ENCODE data around the gene MRPL38. TPM values are rescaled to one million over a fixed set of nuclear protein-coding genes. Genes with fewer than 3 reads are reported as not detected.

MRPL38 gene
- total RNA-seq, 6 experiments from 2014 or later: 46.1 to 79.8 (median 57.3) TPM

DNA sequence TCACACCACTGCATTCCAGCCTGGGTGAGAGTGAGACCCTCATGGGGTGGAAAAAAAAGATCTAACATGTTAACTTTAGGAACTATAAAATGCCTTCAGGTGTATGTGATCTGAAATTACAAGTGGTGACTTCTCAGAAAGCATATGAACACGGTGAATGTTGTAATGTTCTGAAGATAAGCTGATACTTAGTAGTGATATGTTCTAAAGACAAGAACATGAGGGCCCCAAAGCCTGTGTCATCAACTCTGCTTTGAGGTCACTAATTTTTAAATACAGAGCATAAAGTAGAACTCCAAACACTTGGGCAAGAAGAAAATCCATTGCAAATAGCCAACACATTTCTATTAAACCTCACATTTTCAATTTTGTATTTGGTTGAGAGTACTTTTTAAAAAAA is 38.8 kb upstream of the MRPL38 start:
- ATAC-seq (no peak), DNase-seq (no peak)
- H3K27ac ChIP-seq: no peak overlapping the region
- WGBS (ENCODE audit: insufficient coverage, low coverage, low lambda C conversion rate, missing lambda C conversion rate): 38% methylated on average over 1 of the region's 1 CpG
- peaks cover 0 to 6% (median 3%) of the 10 kb centered on the region in 4 donors for H3K4me1 ChIP-seq
- peaks cover 6 to 37% (median 25%) of the 10 kb centered on the region in 4 donors for H3K36me3 ChIP-seq
- no peak overlapping the region for H3K4me3 ChIP-seq
- no peaks in the 10 kb centered on the region for H3K27me3 ChIP-seq
- intact Hi-C loops (cut with DNase I): no loop called here
- H3K9me3 ChIP-seq: no peaks in the 10 kb centered on the region
- no peak for TF ChIP-seq POLR2A (IDR thresholded peaks at IDR 0.05)
- TF ChIP-seq, protein P1, sequence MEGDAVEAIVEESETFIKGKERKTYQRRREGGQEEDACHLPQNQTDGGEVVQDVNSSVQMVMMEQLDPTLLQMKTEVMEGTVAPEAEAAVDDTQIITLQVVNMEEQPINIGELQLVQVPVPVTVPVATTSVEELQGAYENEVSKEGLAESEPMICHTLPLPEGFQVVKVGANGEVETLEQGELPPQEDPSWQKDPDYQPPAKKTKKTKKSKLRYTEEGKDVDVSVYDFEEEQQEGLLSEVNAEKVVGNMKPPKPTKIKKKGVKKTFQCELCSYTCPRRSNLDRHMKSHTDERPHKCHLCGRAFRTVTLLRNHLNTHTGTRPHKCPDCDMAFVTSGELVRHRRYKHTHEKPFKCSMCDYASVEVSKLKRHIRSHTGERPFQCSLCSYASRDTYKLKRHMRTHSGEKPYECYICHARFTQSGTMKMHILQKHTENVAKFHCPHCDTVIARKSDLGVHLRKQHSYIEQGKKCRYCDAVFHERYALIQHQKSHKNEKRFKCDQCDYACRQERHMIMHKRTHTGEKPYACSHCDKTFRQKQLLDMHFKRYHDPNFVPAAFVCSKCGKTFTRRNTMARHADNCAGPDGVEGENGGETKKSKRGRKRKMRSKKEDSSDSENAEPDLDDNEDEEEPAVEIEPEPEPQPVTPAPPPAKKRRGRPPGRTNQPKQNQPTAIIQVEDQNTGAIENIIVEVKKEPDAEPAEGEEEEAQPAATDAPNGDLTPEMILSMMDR (IDR thresholded peaks at IDR 0.05): no peak

DNA sequence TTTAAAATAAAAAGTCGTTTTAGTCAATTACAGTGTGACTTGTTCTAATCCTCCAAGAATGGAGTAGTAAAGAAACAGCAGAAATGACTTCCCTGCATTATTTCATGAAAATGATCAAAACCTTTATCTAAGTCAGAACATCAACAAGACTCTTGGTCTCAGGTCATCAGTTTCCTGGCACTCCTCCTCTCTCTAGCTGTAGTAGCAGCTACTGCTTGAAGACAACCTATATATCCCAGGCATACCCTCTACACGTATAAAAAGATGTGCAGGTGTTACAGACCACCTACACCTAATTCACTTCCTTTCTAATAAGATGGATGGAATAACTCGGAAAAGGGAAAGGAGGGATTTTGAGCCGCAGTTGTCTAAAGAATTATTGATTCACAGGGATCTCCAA is 37.8 kb upstream of the MRPL38 start:
- 93% methylated on average over 4 of the region's 4 CpGs for WGBS (ENCODE audit: insufficient coverage, low coverage, low lambda C conversion rate, missing lambda C conversion rate)

DNA sequence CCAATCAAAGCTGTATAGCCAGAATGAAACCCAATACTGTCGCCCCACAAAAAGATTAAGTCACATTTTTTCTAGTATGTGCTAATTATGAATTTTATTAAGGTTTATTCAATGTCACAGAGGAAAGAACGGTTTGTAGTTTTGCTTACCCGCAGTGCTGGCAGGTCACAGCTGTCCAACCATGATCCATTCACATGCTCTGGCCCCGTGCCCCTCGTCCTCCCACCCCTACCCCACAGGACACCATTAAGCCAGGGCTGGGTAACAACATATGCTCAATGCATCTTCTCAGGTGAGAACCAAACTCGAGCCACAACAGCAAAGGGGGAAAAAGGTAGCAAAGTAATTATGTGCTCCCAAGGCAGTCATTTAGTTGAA is 36.7 kb upstream of the MRPL38 start:
- 22% methylated on average over 6 of the region's 6 CpGs for WGBS (ENCODE audit: insufficient coverage, low coverage, low lambda C conversion rate, missing lambda C conversion rate)
- H3K27me3 ChIP-seq: no peaks in the 10 kb centered on the region
- H3K9me3 ChIP-seq: no peaks in the 10 kb centered on the region
- peaks cover 0 to 6% (median 3%) of the 10 kb centered on the region in 4 donors for H3K4me1 ChIP-seq
- intact Hi-C loops (cut with DNase I): no loop called here
- H3K36me3 ChIP-seq: peaks cover 6 to 17% (median 11%) of the 10 kb centered on the region in 4 donors
- DNase-seq: no peak
- peak overlapping the region in 2 of 3 donors; percentile 65 to 82 for H3K4me3 ChIP-seq
- ATAC-seq: peak; percentile 2 to 37 (median 4)
- peak overlapping the region in 1 of 3 donors; percentile 9 for H3K27ac ChIP-seq
- TF ChIP-seq POLR2A (IDR thresholded peaks at IDR 0.05): no peak
- TF ChIP-seq, protein P1 (IDR thresholded peaks at IDR 0.05): no peak

More for the DNA sequence above, 37.8 kb upstream of the MRPL38 start:
- Histone ChIP-seq H3K27me3 (no peaks in the 10 kb centered on the region), H3K27ac (no peak overlapping the region), H3K36me3 (peaks cover 6 to 27% (median 17%) of the 10 kb centered on the region in 4 donors), H3K4me1 (peaks cover 0 to 6% (median 3%) of the 10 kb centered on the region in 4 donors), H3K4me3 (no peak overlapping the region), H3K9me3 (no peaks in the 10 kb centered on the region)
- intact Hi-C loops (cut with DNase I): no loop called here
- TF ChIP-seq POLR2A (IDR thresholded peaks at IDR 0.05): no peak
- TF ChIP-seq, protein P1 (IDR thresholded peaks at IDR 0.05): no peak
- no peak for DNase-seq
- ATAC-seq: no peak

DNA sequence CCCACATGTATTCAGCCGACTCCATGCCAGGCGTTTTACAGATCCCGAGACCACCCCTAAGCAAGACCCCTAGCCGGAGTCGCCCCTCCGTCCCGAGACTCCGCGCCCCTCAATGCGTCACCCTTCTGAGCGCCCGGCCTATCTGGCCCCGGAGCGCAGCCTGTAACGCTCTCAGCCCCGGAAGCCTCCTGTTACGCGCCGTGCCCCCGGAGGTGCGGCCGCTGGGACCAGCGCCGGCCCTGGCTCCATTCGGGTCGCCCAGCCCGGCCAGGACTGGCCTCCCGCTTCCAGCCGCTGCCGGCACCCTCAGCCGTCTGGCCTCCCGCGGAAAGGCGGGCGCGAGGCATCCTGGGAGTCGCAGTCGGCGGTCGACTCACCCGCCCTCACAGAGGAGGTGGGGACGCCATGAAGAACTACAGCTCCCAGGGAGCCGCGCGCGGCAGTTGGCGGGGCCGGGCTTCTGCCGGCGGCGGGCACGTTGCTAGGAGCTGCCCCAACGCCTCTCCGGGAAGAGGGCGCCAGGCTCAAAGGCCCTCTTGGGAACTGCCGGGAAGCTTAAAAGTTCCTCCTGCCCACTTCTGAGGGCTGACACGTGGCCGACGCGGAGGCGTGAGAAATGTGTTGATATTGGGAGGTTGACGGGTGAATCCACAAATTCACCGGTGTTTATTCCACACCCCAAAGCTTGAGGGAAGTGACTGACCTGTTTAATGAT is 36.2 kb upstream of the MRPL38 start, which contains the start of gene FBF1:
TSS of gene FBF1 (minus strand) at position 316 of the 715 bp plus-strand sequence. CDS start 2,893 bp downstream, outside the sequence.
- peak within 1 kb of the TSS; percentile 65 to 82 (median 70) for H3K4me3 ChIP-seq
- no peaks in the 10 kb centered on the region for H3K9me3 ChIP-seq
- DNase-seq (peak; percentile 97 to 98 (median 98)), ATAC-seq (peak; percentile 98 to 99 (median 98))
- intact Hi-C loops (cut with DNase I): no loop called here
- peaks cover 0 to 6% (median 3%) of the 10 kb centered on the region in 4 donors for H3K4me1 ChIP-seq
- 0% methylated on average over 14 of the region's 63 CpGs for WGBS (ENCODE audit: insufficient coverage, low coverage, low lambda C conversion rate, missing lambda C conversion rate)
- H3K27me3 ChIP-seq: no peaks in the 10 kb centered on the region
- peak within 1 kb of the TSS; percentile 31 to 49 (median 37) for H3K27ac ChIP-seq
- H3K36me3 ChIP-seq: peaks cover 2 to 11% (median 7%) of the 10 kb centered on the region in 4 donors
- peak; percentile 83 for TF ChIP-seq POLR2A (IDR thresholded peaks at IDR 0.05)
- TF ChIP-seq, protein P1 (IDR thresholded peaks at IDR 0.05): peak in 1 of 4 donors; percentile 27
